ENCODE measurements around the gene NPRL2.
A peak's percentile ranks its signal among the peaks of the same experiment; 100 is the strongest.

The NPRL2 gene

GRCh38 chr3:50350527-50351322 lies at the start of gene NPRL2, which contains the start of gene CYB561D2:
Gene NPRL2, minus strand, starts transcription at chr3:50350775. Its CDS starts 123 bp downstream, at chr3:50350652.
Gene CYB561D2, plus strand, starts transcription at chr3:50350862. Its CDS starts 572 bp downstream, at chr3:50351434.
- Histone ChIP-seq H3K27ac (ENCODE audit: low read length) (peak within 1 kb of the TSS; percentile 90), H3K36me3 (ENCODE audit: control insufficient read depth in 2 of 2, insufficient read depth in 2 of 2, low read length in 2 of 2) (peaks cover 4 to 38% of the 10 kb centered on the region in 2 donors)

GRCh38 chr3:50396502-50396901 lies 45.9 kb upstream of the NPRL2 start:
- H3K9me3 ChIP-seq (ENCODE audit: control insufficient read depth in 2 of 2, low read length in 2 of 2) = no peaks in the 10 kb centered on the region
- H3K4me3 ChIP-seq (ENCODE audit: low read length in 2 of 2) = no peak overlapping the region
- H3K9ac ChIP-seq (ENCODE audit: low read length in 2 of 2) = no peak overlapping the region
- H3K36me3 ChIP-seq (ENCODE audit: control insufficient read depth in 2 of 2, insufficient read depth in 2 of 2, low read length in 2 of 2) = no peaks in the 10 kb centered on the region
- H3K4me1 ChIP-seq (ENCODE audit: control insufficient read depth, insufficient read depth, low read length) = no peaks in the 10 kb centered on the region
- no peak overlapping the region for H3K27ac ChIP-seq (ENCODE audit: low read length)
- H3K27me3 ChIP-seq (ENCODE audit: control insufficient read depth in 1 of 2, insufficient read depth in 2 of 2, low read length in 2 of 2) = no peaks in the 10 kb centered on the region

More at GRCh38 chr3:50350527-50351322, at the start of gene NPRL2, which contains the start of gene CYB561D2:
- H3K27me3 ChIP-seq (ENCODE audit: control insufficient read depth in 1 of 2, insufficient read depth in 2 of 2, low read length in 2 of 2) = no peaks in the 10 kb centered on the region
- H3K4me3 ChIP-seq (ENCODE audit: low read length in 2 of 2) = peak within 1 kb of the TSS; percentile 83 to 99
- H3K4me1 ChIP-seq (ENCODE audit: control insufficient read depth, insufficient read depth, low read length) = peaks cover 45% of the 10 kb centered on the region
- H3K9ac ChIP-seq (ENCODE audit: low read length in 2 of 2) = peak within 1 kb of the TSS; percentile 74 to 89
- no peaks in the 10 kb centered on the region for H3K9me3 ChIP-seq (ENCODE audit: control insufficient read depth in 2 of 2, low read length in 2 of 2)

- Histone ChIP-seq H3K36me3 (ENCODE audit: control insufficient read depth in 2 of 2, insufficient read depth in 2 of 2, low read length in 2 of 2) (no peaks in the 10 kb centered on the region), H3K27ac (ENCODE audit: low read length) (no peak overlapping the region), H3K27me3 (ENCODE audit: control insufficient read depth in 1 of 2, insufficient read depth in 2 of 2, low read length in 2 of 2) (no peaks in the 10 kb centered on the region), H3K9me3 (ENCODE audit: control insufficient read depth in 2 of 2, low read length in 2 of 2) (no peaks in the 10 kb centered on the region), H3K4me3 (ENCODE audit: low read length in 2 of 2) (no peak overlapping the region), H3K9ac (ENCODE audit: low read length in 2 of 2) (no peak overlapping the region), H3K4me1 (ENCODE audit: control insufficient read depth, insufficient read depth, low read length) (peaks cover 8% of the 10 kb centered on the region)
Measured at GRCh38 chr3:50395070-50395860, 44.7 kb upstream of the NPRL2 start.

DNA sequence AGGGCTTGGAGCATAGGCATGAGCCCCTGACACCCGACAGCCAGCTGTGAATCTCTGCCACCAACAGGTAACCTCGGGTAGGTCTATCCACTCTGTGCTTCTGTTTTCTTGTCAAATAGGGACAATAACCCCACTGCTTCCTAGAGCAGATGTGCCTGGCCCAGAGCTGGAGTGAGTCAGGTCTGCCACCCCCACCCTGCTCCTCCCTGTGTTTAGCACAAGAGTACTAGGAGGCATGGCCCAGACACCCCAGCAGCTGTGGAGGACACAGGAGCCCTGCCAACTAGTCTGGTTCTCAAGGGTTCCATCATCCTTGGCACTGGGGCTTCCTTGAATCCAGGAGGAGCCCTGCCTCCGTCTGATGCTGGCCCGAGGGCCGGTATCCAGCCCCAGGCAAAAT lies 42.5 kb upstream of the NPRL2 start:
- Histone ChIP-seq H3K9me3 (ENCODE audit: control insufficient read depth in 2 of 2, low read length in 2 of 2) (no peaks in the 10 kb centered on the region), H3K27ac (ENCODE audit: low read length) (no peak overlapping the region), H3K36me3 (ENCODE audit: control insufficient read depth in 2 of 2, insufficient read depth in 2 of 2, low read length in 2 of 2) (no peaks in the 10 kb centered on the region), H3K27me3 (ENCODE audit: control insufficient read depth in 1 of 2, insufficient read depth in 2 of 2, low read length in 2 of 2) (no peaks in the 10 kb centered on the region), H3K9ac (ENCODE audit: low read length in 2 of 2) (no peak overlapping the region), H3K4me1 (ENCODE audit: control insufficient read depth, insufficient read depth, low read length) (peaks cover 8% of the 10 kb centered on the region), H3K4me3 (ENCODE audit: low read length in 2 of 2) (no peak overlapping the region)

DNA sequence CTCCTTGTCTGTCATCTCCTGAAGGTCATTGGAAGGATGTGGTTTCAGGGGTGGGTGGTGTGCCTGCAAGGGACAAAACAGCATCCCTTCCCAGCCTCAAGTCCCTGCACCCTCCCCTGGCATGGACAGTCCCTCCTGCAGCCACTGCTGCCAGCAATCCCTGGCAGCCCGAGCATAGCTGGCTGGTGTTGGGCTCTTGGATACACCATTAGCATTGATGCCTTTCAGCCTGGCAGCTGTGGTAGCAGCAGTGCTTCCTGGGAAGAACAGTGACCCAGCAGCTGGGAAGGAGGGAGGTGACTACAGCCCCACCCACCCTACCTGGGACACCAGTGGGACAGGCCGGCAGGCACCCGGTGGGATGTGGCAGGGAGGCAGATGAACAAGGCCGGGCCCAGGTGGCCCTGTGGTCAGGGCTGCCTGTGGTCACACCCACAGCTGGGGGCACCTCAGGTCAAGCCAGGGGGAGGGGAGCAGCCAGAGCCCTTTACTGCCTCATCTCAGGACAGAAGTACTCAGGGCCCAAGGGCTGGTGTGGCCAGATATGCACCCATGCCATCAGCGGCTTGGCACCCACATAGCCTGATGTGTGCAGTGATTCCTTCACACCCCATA lies 41.6 kb upstream of the NPRL2 start:
- Histone ChIP-seq H3K27me3 (ENCODE audit: control insufficient read depth in 1 of 2, insufficient read depth in 2 of 2, low read length in 2 of 2) (no peaks in the 10 kb centered on the region), H3K4me3 (ENCODE audit: low read length in 2 of 2) (no peak overlapping the region), H3K27ac (ENCODE audit: low read length) (no peak overlapping the region), H3K9ac (ENCODE audit: low read length in 2 of 2) (no peak overlapping the region), H3K4me1 (ENCODE audit: control insufficient read depth, insufficient read depth, low read length) (peaks cover 8% of the 10 kb centered on the region), H3K9me3 (ENCODE audit: control insufficient read depth in 2 of 2, low read length in 2 of 2) (no peaks in the 10 kb centered on the region), H3K36me3 (ENCODE audit: control insufficient read depth in 2 of 2, insufficient read depth in 2 of 2, low read length in 2 of 2) (no peaks in the 10 kb centered on the region)

GRCh38 chr3:50390508-50391224 lies 40.1 kb upstream of the NPRL2 start:
- no peaks in the 10 kb centered on the region for H3K9me3 ChIP-seq (ENCODE audit: control insufficient read depth in 2 of 2, low read length in 2 of 2)
- H3K9ac ChIP-seq (ENCODE audit: low read length in 2 of 2) = no peak overlapping the region
- no peak overlapping the region for H3K27ac ChIP-seq (ENCODE audit: low read length)
- peaks cover 8% of the 10 kb centered on the region for H3K4me1 ChIP-seq (ENCODE audit: control insufficient read depth, insufficient read depth, low read length)
- H3K4me3 ChIP-seq (ENCODE audit: low read length in 2 of 2) = no peak overlapping the region
- H3K27me3 ChIP-seq (ENCODE audit: control insufficient read depth in 1 of 2, insufficient read depth in 2 of 2, low read length in 2 of 2) = no peaks in the 10 kb centered on the region
- H3K36me3 ChIP-seq (ENCODE audit: control insufficient read depth in 2 of 2, insufficient read depth in 2 of 2, low read length in 2 of 2) = no peaks in the 10 kb centered on the region

GRCh38 chr3:50389414-50389767 lies 38.8 kb upstream of the NPRL2 start:
- H3K36me3 ChIP-seq (ENCODE audit: control insufficient read depth in 2 of 2, insufficient read depth in 2 of 2, low read length in 2 of 2) = no peaks in the 10 kb centered on the region
- H3K27me3 ChIP-seq (ENCODE audit: control insufficient read depth in 1 of 2, insufficient read depth in 2 of 2, low read length in 2 of 2) = no peaks in the 10 kb centered on the region
- H3K27ac ChIP-seq (ENCODE audit: low read length) = no peak overlapping the region
- peaks cover 8% of the 10 kb centered on the region for H3K4me1 ChIP-seq (ENCODE audit: control insufficient read depth, insufficient read depth, low read length)
- H3K9ac ChIP-seq (ENCODE audit: low read length in 2 of 2) = no peak overlapping the region
- H3K4me3 ChIP-seq (ENCODE audit: low read length in 2 of 2) = no peak overlapping the region
- H3K9me3 ChIP-seq (ENCODE audit: control insufficient read depth in 2 of 2, low read length in 2 of 2) = no peaks in the 10 kb centered on the region

GRCh38 chr3:50388720-50389413 lies 38.3 kb upstream of the NPRL2 start:
- Histone ChIP-seq H3K27ac (ENCODE audit: low read length) (no peak overlapping the region), H3K27me3 (ENCODE audit: control insufficient read depth in 1 of 2, insufficient read depth in 2 of 2, low read length in 2 of 2) (no peaks in the 10 kb centered on the region), H3K9me3 (ENCODE audit: control insufficient read depth in 2 of 2, low read length in 2 of 2) (no peaks in the 10 kb centered on the region), H3K36me3 (ENCODE audit: control insufficient read depth in 2 of 2, insufficient read depth in 2 of 2, low read length in 2 of 2) (no peaks in the 10 kb centered on the region), H3K9ac (ENCODE audit: low read length in 2 of 2) (no peak overlapping the region), H3K4me3 (ENCODE audit: low read length in 2 of 2) (no peak overlapping the region), H3K4me1 (ENCODE audit: control insufficient read depth, insufficient read depth, low read length) (peaks cover 8% of the 10 kb centered on the region)

- Histone ChIP-seq H3K27ac (ENCODE audit: low read length) (no peak overlapping the region), H3K27me3 (ENCODE audit: control insufficient read depth in 1 of 2, insufficient read depth in 2 of 2, low read length in 2 of 2) (no peaks in the 10 kb centered on the region), H3K36me3 (ENCODE audit: control insufficient read depth in 2 of 2, insufficient read depth in 2 of 2, low read length in 2 of 2) (no peaks in the 10 kb centered on the region), H3K4me1 (ENCODE audit: control insufficient read depth, insufficient read depth, low read length) (peaks cover 8% of the 10 kb centered on the region), H3K9me3 (ENCODE audit: control insufficient read depth in 2 of 2, low read length in 2 of 2) (no peaks in the 10 kb centered on the region), H3K9ac (ENCODE audit: low read length in 2 of 2) (no peak overlapping the region), H3K4me3 (ENCODE audit: low read length in 2 of 2) (no peak overlapping the region)
Measured at GRCh38 chr3:50388016-50388719, 37.6 kb upstream of the NPRL2 start.

All from stomach smooth muscle (tissue), 2 donors.